Activated CD8-positive, alpha-beta memory T cell treated with anti-CD3 and anti-CD28 coated beads, Interleukin-2, amount 50 U/mL, for 1 hour (primary cell): Measurements from ENCODE around the gene CEACAM18.

ENCODE experiments used
- DNase-seq: peaks from one replicate; pipeline ENCODE4 v3.0.0-alpha.2; 2020; ENCODE audit errors: extremely low read depth

Gene CEACAM18

DNA sequence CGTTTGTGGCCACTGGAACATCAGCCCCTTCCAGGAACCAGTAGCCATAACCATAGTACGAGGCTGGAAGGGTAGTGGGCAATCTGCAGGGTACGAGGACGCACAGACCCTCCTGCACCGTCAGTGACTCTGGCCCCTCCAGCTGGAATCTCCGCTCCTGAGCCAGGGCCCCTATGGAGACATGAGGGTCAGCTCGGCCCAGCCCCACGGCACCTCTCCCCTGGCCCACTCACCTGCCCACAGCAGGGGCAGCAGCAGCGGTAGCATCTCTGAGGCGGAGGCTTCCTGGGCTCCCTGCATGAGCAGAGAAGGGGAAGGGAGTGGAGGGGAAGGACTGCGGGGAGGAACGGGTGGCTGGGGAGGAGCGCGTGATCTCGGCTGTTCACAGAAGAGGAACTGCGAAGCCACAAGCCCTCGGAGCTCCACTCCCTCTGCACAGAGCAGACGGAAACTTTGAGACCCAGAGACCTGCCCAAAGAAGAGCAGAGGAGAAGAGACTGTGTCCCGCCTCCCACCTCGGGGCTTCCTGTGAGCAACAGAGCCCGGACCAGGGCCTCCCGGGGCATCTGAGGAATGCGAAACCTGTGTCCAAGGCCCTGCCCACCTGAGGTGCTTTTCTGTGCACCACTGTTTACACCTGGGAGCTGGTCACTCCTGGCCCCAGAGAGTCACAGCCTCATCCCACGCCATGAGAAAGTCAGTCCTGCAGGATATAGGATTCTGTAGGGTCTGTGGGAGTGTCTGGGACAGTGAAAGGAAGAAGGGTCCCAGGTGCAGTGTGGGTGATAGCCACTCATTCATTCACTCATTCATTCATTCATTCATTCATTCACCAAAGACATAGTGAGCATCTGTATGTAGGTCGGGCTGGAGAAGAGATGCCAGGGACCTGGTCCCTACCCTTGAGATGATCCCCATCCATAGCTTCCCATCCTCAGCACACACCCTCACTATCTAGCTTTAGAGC, 53.3 kb downstream of the CEACAM18 start, which contains the start of gene SIGLEC6:
Gene SIGLEC6, minus strand, starts transcription at position 322 of the 967 bp plus-strand sequence. Its CDS starts 22 bp downstream, at position 300.
- DNase-seq: no peak

DNA sequence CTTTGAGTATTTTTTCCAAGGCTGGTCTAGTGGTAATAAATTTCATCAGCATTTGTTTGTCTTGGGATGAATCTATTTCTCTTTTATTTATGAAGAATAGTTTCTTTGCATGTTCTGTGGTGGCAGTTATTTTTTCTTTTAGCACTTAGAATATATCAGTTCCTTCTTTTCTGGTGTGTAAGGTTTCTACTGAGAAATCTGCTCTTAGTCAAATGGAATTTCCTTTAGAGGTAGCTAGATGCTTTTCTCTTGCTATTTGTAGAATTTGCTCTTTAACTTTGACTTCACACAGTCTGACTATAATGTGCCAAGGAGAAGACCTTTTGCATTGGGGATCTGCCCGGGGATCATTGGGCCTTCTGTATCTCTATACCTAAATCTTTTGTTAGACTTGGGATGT, 57.2 kb downstream of the CEACAM18 start:
- DNase-seq: no peak

DNA sequence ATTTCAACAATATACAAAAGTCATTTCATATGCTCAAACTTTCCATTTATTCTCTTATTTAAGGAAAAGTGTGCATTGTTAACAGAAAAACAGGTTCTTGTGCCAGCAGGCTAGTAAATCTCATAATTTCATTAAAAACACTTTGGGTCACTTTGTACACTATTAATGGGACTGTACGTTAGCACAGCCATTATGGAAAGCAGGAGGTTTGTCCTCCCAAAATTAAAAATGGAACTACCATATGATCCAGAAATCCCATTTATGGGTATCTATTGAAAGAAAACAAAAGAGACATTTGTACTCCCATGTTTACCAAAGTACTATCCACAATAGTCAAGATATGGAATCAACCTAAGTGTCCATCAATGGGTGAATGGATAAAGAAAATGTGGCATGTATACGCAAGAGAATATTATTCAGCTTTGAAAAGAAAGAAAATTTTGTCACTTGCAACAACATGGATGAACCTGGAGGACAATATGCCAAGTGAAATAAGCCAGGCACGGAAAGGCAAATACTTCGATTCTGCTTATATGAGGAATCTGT, 61.6 kb downstream of the CEACAM18 start:
- DNase-seq: no peak
